Small intestine (tissue), 7 donors: Measurements from ENCODE around the gene POU2AF1. TPM values are rescaled to one million over a fixed set of nuclear protein-coding genes. Genes with fewer than 3 reads are reported as not detected.

Source experiments
- DNase-seq, 2 donors: peaks; one replicate each; pipeline versions ENCODE4 v3.0.0 to v3.0.0-alpha.2; 2013
- FAIRE-seq: peaks from 2 replicates; lab custom pipeline; 2012; peaks lifted over from hg19 to GRCh38; lab: Jason Lieb, UNC
- H3K27ac ChIP-seq, 3 donors: one replicate each; pipeline ENCODE4 v1.5.1; 2013; ENCODE audit warnings: low read length in 2 of 3, mild to moderate bottlenecking in 2 of 3, control low read depth in 1 of 3, inconsistent platforms in 1 of 3, low read depth in 1 of 3, moderate library complexity in 1 of 3
- H3K27me3 ChIP-seq, 3 donors: one replicate each; pipeline ENCODE4 v1.6.1; 2013; ENCODE audit warnings: low read length in 3 of 3, inconsistent platforms in 1 of 3; ENCODE audit not compliant: control insufficient read depth in 3 of 3, insufficient read depth in 3 of 3
- H3K36me3 ChIP-seq, 3 donors: one replicate each; pipeline ENCODE4 v1.6.1; 2013; ENCODE audit warnings: low read length in 3 of 3, inconsistent platforms in 1 of 3, low read depth in 1 of 3, mild to moderate bottlenecking in 1 of 3, moderate library complexity in 1 of 3; ENCODE audit not compliant: control insufficient read depth in 3 of 3, insufficient read depth in 2 of 3
- H3K4me1 ChIP-seq, 3 donors: one replicate each; pipeline ENCODE4 v1.6.1; 2013; ENCODE audit warnings: low read length in 2 of 3, inconsistent platforms in 1 of 3, low read depth in 1 of 3, mild to moderate bottlenecking in 1 of 3, moderate library complexity in 1 of 3; ENCODE audit not compliant: control insufficient read depth in 3 of 3, insufficient read depth in 2 of 3
- H3K4me3 ChIP-seq, 3 donors: one replicate each; pipeline ENCODE4 v1.5.1; 2013; ENCODE audit warnings: low read length in 3 of 3, control low read depth in 1 of 3, inconsistent platforms in 1 of 3, low read depth in 1 of 3, mild to moderate bottlenecking in 1 of 3, moderate library complexity in 1 of 3
- H3K9me3 ChIP-seq, 2 donors: one replicate each; pipeline ENCODE4 v1.6.1; 2013; ENCODE audit warnings: low read depth in 1 of 2, low read length in 1 of 2; ENCODE audit not compliant: control insufficient read depth in 2 of 2, insufficient read depth in 1 of 2
- WGBS, 3 donors: extraction: QIAGEN DNeasy Blood & Tissue Kit; methylation state at CpG; one replicate each; pipeline ENCODE4 v1.1.7; 2013; 5-methylcytosine and 5-hydroxymethylcytosine counted together
- polyA plus RNA-seq, 4 donors: library from polyadenylated mRNA; stranded (reverse) in 3 of 4; unstranded in 1 of 4; fragments of 200-250 nt in 3 of 4; fragments of 120-200 nt in 1 of 4; gene quantifications; one replicate each; pipeline versions ENCODE4 v1.2.1 to v1.2.3, GENCODE V29; 2013
- donor health status: healthy with polysubstance abuse.
- donor health status: control.
- donor health status: control.
- donor health status: Bipolar disorder and iron deficiency.
- donor health status: healthy.

Gene POU2AF1
- polyA plus RNA-seq, 4 donors, result 1.0 to 9.2 (median 3.4) TPM

GRCh38 chr11:111309215-111309915, 69.7 kb downstream of the POU2AF1 start:
- FAIRE-seq (no peak), DNase-seq (no peak)
- Histone ChIP-seq H3K27me3 (no peaks in the 10 kb centered on the region), H3K4me1 (peaks cover 0 to 11% (median 0%) of the 10 kb centered on the region in 3 donors), H3K9me3 (no peaks in the 10 kb centered on the region), H3K36me3 (no peaks in the 10 kb centered on the region), H3K27ac (no peak overlapping the region), H3K4me3 (no peak overlapping the region)
- 73 to 75% (median 74%) methylated on average over 5 of the region's 5 CpGs for WGBS, 3 donors

GRCh38 chr11:111308140-111308539, 70.9 kb downstream of the POU2AF1 start:
- peak; percentile 88 to 93 for DNase-seq
- H3K27ac ChIP-seq, result no peak overlapping the region
- FAIRE-seq, result no peak
- H3K9me3 ChIP-seq, result no peaks in the 10 kb centered on the region
- peaks cover 0 to 16% (median 2%) of the 10 kb centered on the region in 3 donors for H3K4me1 ChIP-seq
- no peak overlapping the region for H3K4me3 ChIP-seq
- no peaks in the 10 kb centered on the region for H3K27me3 ChIP-seq
- 18 to 42% (median 24%) methylated on average over 7 of the region's 7 CpGs for WGBS, 3 donors
- no peaks in the 10 kb centered on the region for H3K36me3 ChIP-seq

- WGBS, 3 donors, result 42 to 69% (median 45%) methylated on average over 3 of the region's 3 CpGs
- H3K27ac ChIP-seq, result no peak overlapping the region
Observed at GRCh38 chr11:111307472-111308108, 71.5 kb downstream of the POU2AF1 start.

GRCh38 chr11:111306321-111306720, 72.8 kb downstream of the POU2AF1 start:
- peaks cover 2 to 28% (median 3%) of the 10 kb centered on the region in 3 donors for H3K4me1 ChIP-seq
- H3K27ac ChIP-seq, result no peak overlapping the region
- H3K27me3 ChIP-seq, result no peaks in the 10 kb centered on the region
- no peaks in the 10 kb centered on the region for H3K9me3 ChIP-seq
- no peak for DNase-seq
- FAIRE-seq, result no peak
- no peak overlapping the region for H3K4me3 ChIP-seq
- H3K36me3 ChIP-seq, result no peaks in the 10 kb centered on the region
- WGBS, 3 donors, result 81 to 84% (median 84%) methylated on average over 5 of the region's 5 CpGs

More at GRCh38 chr11:111307472-111308108, 71.5 kb downstream of the POU2AF1 start:
- Histone ChIP-seq H3K9me3 (no peaks in the 10 kb centered on the region), H3K27me3 (no peaks in the 10 kb centered on the region), H3K4me1 (peaks cover 0 to 18% (median 2%) of the 10 kb centered on the region in 3 donors), H3K36me3 (no peaks in the 10 kb centered on the region), H3K4me3 (no peak overlapping the region)
- peak in 1 of 2 donors; percentile 28 for DNase-seq
- no peak for FAIRE-seq

- no peaks in the 10 kb centered on the region for H3K36me3 ChIP-seq
- H3K4me1 ChIP-seq, result peaks cover 2 to 28% (median 3%) of the 10 kb centered on the region in 3 donors
- no peak for FAIRE-seq
- H3K9me3 ChIP-seq, result no peaks in the 10 kb centered on the region
- DNase-seq, result no peak
- H3K27me3 ChIP-seq, result no peaks in the 10 kb centered on the region
- H3K27ac ChIP-seq, result no peak overlapping the region
- H3K4me3 ChIP-seq, result no peak overlapping the region
- WGBS, 3 donors, result 78 to 87% (median 81%) methylated on average over 4 of the region's 4 CpGs
Observed at GRCh38 chr11:111305876-111306275, 73.2 kb downstream of the POU2AF1 start.

- FAIRE-seq (no peak), DNase-seq (no peak)
- H3K36me3 ChIP-seq, result no peaks in the 10 kb centered on the region
- no peak overlapping the region for H3K27ac ChIP-seq
- 69 to 80% (median 79%) methylated on average over 5 of the region's 5 CpGs for WGBS, 3 donors
- H3K4me1 ChIP-seq, result peaks cover 2 to 31% (median 3%) of the 10 kb centered on the region in 3 donors
- H3K9me3 ChIP-seq, result no peaks in the 10 kb centered on the region
- H3K27me3 ChIP-seq, result no peaks in the 10 kb centered on the region
- H3K4me3 ChIP-seq, result no peak overlapping the region
Observed at GRCh38 chr11:111305162-111305802, 73.8 kb downstream of the POU2AF1 start.

GRCh38 chr11:111303461-111303860, 75.6 kb downstream of the POU2AF1 start:
- H3K4me3 ChIP-seq, result no peak overlapping the region

GRCh38 chr11:111302298-111302697, 76.8 kb downstream of the POU2AF1 start:
- WGBS, 3 donors, result 10 to 42% (median 33%) methylated on average over 3 of the region's 3 CpGs
- H3K27ac ChIP-seq, result peak overlapping the region in 2 of 3 donors; percentile 28 to 42
- peaks cover 2 to 29% (median 3%) of the 10 kb centered on the region in 3 donors for H3K4me1 ChIP-seq
- no peak for FAIRE-seq
- peaks cover 0 to 8% (median 0%) of the 10 kb centered on the region in 3 donors for H3K36me3 ChIP-seq
- no peaks in the 10 kb centered on the region for H3K9me3 ChIP-seq
- no peak overlapping the region for H3K4me3 ChIP-seq
- DNase-seq, result peak; percentile 46 to 60
- no peaks in the 10 kb centered on the region for H3K27me3 ChIP-seq

More at GRCh38 chr11:111303461-111303860, 75.6 kb downstream of the POU2AF1 start:
- Histone ChIP-seq H3K27me3 (no peaks in the 10 kb centered on the region), H3K9me3 (no peaks in the 10 kb centered on the region), H3K36me3 (no peaks in the 10 kb centered on the region), H3K27ac (peak overlapping the region in 2 of 3 donors; percentile 42 to 75), H3K4me1 (peaks cover 2 to 37% (median 3%) of the 10 kb centered on the region in 3 donors)
- DNase-seq (peak; percentile 60 to 69), FAIRE-seq (no peak)
- WGBS, 3 donors, result 10 to 37% (median 24%) methylated on average over 4 of the region's 4 CpGs
